IMR-90 (cell line): ENCODE data around the gene MGLL. TPM values are rescaled to one million over a fixed set of nuclear protein-coding genes. Genes with fewer than 3 reads are reported as not detected.
A peak's percentile ranks its signal among the peaks of the same experiment; 100 is the strongest.

Source experiments
- ATAC-seq: fragments of 200-7000 bp; cut with Tn5 transposase; 2 replicates; pipeline ENCODE4 v1.9.1; 2020; ENCODE audit warnings: low read depth, mild to moderate bottlenecking, moderate library complexity
- BruUV-seq: library from RNA; stranded (reverse); fragments of 400-500 nt; replicated peaks from 2 replicates; lab custom pipeline; 2021; lab: Mats Ljungman, UMichigan
- CTCF ChIA-PET: fragments of 300-600 bp; formaldehyde crosslinking; extraction: SDS; loops from one replicate; lab custom pipeline; 2021; ENCODE audit warnings: antibody characterized with exemption; lab: Yijun Ruan, JAX
- POLR2A ChIA-PET: fragments of 300-600 bp; sonication (Branson Sonifier 250); formaldehyde crosslinking; loops from one replicate; lab custom pipeline; 2022; ENCODE audit warnings: antibody characterized with exemption; ENCODE audit not compliant: unreplicated experiment; lab: Charles Lee
- DNase-seq: peaks from one replicate; pipeline ENCODE4 v3.0.0; 2013
- H2AFZ ChIP-seq: replicated peaks from 2 replicates; pipeline ENCODE3; 2013; ENCODE audit warnings: low read length, mild to moderate bottlenecking; ENCODE audit not compliant: poor library complexity
- H2AK5ac ChIP-seq: 2 replicates; pipeline ENCODE4 v1.6.1; 2013; ENCODE audit warnings: low read depth, low read length, inconsistent platforms
- H2AK9ac ChIP-seq: replicated peaks from 2 replicates; pipeline ENCODE3; 2013; ENCODE audit warnings: mild to moderate bottlenecking, low read depth, low read length, moderate library complexity; ENCODE audit not compliant: poor library complexity
- H2BK120ac ChIP-seq: 2 replicates; pipeline ENCODE4 v1.6.1; 2013; ENCODE audit warnings: low read depth, low read length, inconsistent platforms
- H2BK15ac ChIP-seq: 3 replicates; pipeline ENCODE4 v1.6.1; 2013; ENCODE audit warnings: low read depth, low read length, inconsistent platforms
- H2BK20ac ChIP-seq: 2 replicates; pipeline ENCODE4 v1.6.1; 2013; ENCODE audit warnings: low read depth, mild to moderate bottlenecking, inconsistent platforms, low read length, moderate library complexity
- H2BK5ac ChIP-seq: 2 replicates; pipeline ENCODE4 v1.6.1; 2013; ENCODE audit warnings: mild to moderate bottlenecking, low read depth, low read length, inconsistent platforms; ENCODE audit not compliant: poor library complexity, severe bottlenecking
- H3K14ac ChIP-seq: replicated peaks from 2 replicates; pipeline ENCODE4 v1.6.1; 2013; ENCODE audit warnings: low read depth, low read length, inconsistent platforms
- H3K18ac ChIP-seq: 2 replicates; pipeline ENCODE4 v1.6.1; 2013; ENCODE audit warnings: low read depth, low read length, control low read depth
- H3K23ac ChIP-seq: 2 replicates; pipeline ENCODE4 v1.6.1; 2013; ENCODE audit warnings: low read depth, low read length, inconsistent platforms
- H3K27ac ChIP-seq: 2 replicates; pipeline ENCODE4 v1.5.1; 2013; ENCODE audit warnings: mild to moderate bottlenecking, control low read depth, low read length; ENCODE audit not compliant: insufficient read depth
- H3K27me3 ChIP-seq: 2 replicates; pipeline ENCODE4 v1.6.1; 2013; ENCODE audit warnings: low read length; ENCODE audit not compliant: control insufficient read depth, insufficient read depth
- H3K36me3 ChIP-seq: 2 replicates; pipeline ENCODE4 v1.6.1; 2013; ENCODE audit warnings: low read length, mixed read lengths; ENCODE audit not compliant: control insufficient read depth, insufficient read depth
- H3K4ac ChIP-seq: 2 replicates; pipeline ENCODE4 v1.6.1; 2013; ENCODE audit warnings: low read depth, low read length, inconsistent platforms
- H3K4me1 ChIP-seq: 2 replicates; pipeline ENCODE4 v1.6.1; 2013; ENCODE audit warnings: low read length, mixed read lengths; ENCODE audit not compliant: control insufficient read depth, insufficient read depth
- H3K4me2 ChIP-seq: 2 replicates; pipeline ENCODE4 v1.6.1; 2013; ENCODE audit warnings: low read depth, mild to moderate bottlenecking, control low read depth, low read length, moderate library complexity
- H3K4me3 ChIP-seq: 2 replicates; pipeline ENCODE4 v1.5.1; 2013; ENCODE audit warnings: low read depth, mild to moderate bottlenecking, control low read depth, low read length, moderate library complexity; ENCODE audit not compliant: insufficient read depth
- H3K56ac ChIP-seq: 2 replicates; pipeline ENCODE4 v1.6.1; 2013; ENCODE audit warnings: low read length, inconsistent platforms; ENCODE audit not compliant: insufficient read depth; ENCODE audit errors: extremely low read depth
- H3K79me1 ChIP-seq, 2 experiments: 2 replicates each; pipeline ENCODE4 v1.6.1; 2013; ENCODE audit warnings: low read length in 2 of 2, inconsistent platforms in 1 of 2, low read depth in 1 of 2
- H3K9ac ChIP-seq: 2 replicates; pipeline ENCODE4 v1.6.1; 2013; ENCODE audit warnings: low read depth, low read length, control low read depth
- H3K9me1 ChIP-seq: 2 replicates; pipeline ENCODE4 v1.6.1; 2013; ENCODE audit warnings: low read length, inconsistent platforms; ENCODE audit not compliant: insufficient read depth
- H3K9me3 ChIP-seq: 2 replicates; pipeline ENCODE4 v1.6.1; 2013; ENCODE audit warnings: low read length; ENCODE audit not compliant: control insufficient read depth, insufficient read depth
- H4K20me1 ChIP-seq: 2 replicates; pipeline ENCODE4 v1.6.1; 2013; ENCODE audit warnings: low read length, inconsistent platforms; ENCODE audit not compliant: insufficient read depth
- H4K5ac ChIP-seq: 2 replicates; pipeline ENCODE4 v1.6.1; 2013; ENCODE audit warnings: mild to moderate bottlenecking, low read depth, low read length, control low read depth
- H4K8ac ChIP-seq, 2 experiments: 2 replicates each; pipeline ENCODE4 v1.6.1; 2013; ENCODE audit warnings: low read depth in 2 of 2, low read length in 2 of 2, control low read depth in 1 of 2, inconsistent platforms in 1 of 2
- H4K91ac ChIP-seq: 2 replicates; pipeline ENCODE4 v1.6.1; 2013; ENCODE audit warnings: low read depth, low read length, inconsistent platforms; ENCODE audit not compliant: insufficient read depth
- BHLHE40 ChIP-seq: fragments of 150-350 bp; IDR thresholded peaks from 2 replicates; pipeline ENCODE4 v1.6.1; 2016; ENCODE audit warnings: mild to moderate bottlenecking, low read depth, low read length
- ELK1 ChIP-seq: fragments of 150-350 bp; IDR thresholded peaks from 2 replicates; pipeline ENCODE4 v1.6.1; 2016; ENCODE audit warnings: low read depth, mild to moderate bottlenecking, low read length, moderate library complexity, borderline replicate concordance
- FOS ChIP-seq: fragments of 150-350 bp; IDR thresholded peaks from 2 replicates; pipeline ENCODE4 v1.6.1; 2016; ENCODE audit warnings: low read depth, low read length
- MAFK ChIP-seq: IDR thresholded peaks from 2 replicates; pipeline ENCODE4 v1.6.1; 2012; ENCODE audit warnings: low read depth, low read length, improper control_type of control experiment
- NFE2L2 ChIP-seq: fragments of 150-350 bp; IDR thresholded peaks from 2 replicates; pipeline ENCODE4 v1.6.1; 2016; ENCODE audit warnings: low read depth, mild to moderate bottlenecking, low read length
- RAD21 ChIP-seq: IDR thresholded peaks from 2 replicates; pipeline ENCODE4 v1.6.1; 2012; ENCODE audit warnings: low read length, improper control_type of control experiment
- RCOR1 ChIP-seq: IDR thresholded peaks from 2 replicates; pipeline ENCODE4 v1.6.1; 2012; ENCODE audit warnings: mild to moderate bottlenecking, low read length, improper control_type of control experiment; ENCODE audit not compliant: insufficient replicate concordance
- RFX5 ChIP-seq: IDR thresholded peaks from 2 replicates; pipeline ENCODE4 v1.8.0; 2012; ENCODE audit warnings: low read depth, mild to moderate bottlenecking, low read length, moderate library complexity
- SMC3 ChIP-seq: fragments of 150-350 bp; IDR thresholded peaks from 2 replicates; pipeline ENCODE4 v1.6.1; 2016; ENCODE audit warnings: low read depth, mild to moderate bottlenecking, antibody characterized with exemption, low read length, moderate library complexity
- USF2 ChIP-seq: fragments of 150-350 bp; IDR thresholded peaks from 2 replicates; pipeline ENCODE4 v1.6.1; 2017; ENCODE audit warnings: mild to moderate bottlenecking, antibody characterized with exemption, low read length, low read depth
- WGBS, 2 experiments: methylation state at CpG; one replicate each; pipeline versions ENCODE4 v1.1.5 to v1.1.7; 2013; ENCODE audit warnings: missing lambda C conversion rate in 2 of 2; ENCODE audit not compliant: insufficient read length in 1 of 2; ENCODE audit errors: extremely low coverage in 2 of 2; 5-methylcytosine and 5-hydroxymethylcytosine counted together
- dilution Hi-C: fragments of 300-500 bp; cut with HindIII; formaldehyde crosslinking; loops from one replicate; pipeline ENCODE4 v1.14.3; 2018; ENCODE audit warnings: low sequenced_read_pairs; ENCODE audit not compliant: unreplicated experiment
- in situ Hi-C: fragments of 300-500 bp; cut with MboI; formaldehyde crosslinking; loops from 3 replicates; pipeline ENCODE4 v1.14.3; 2019; ENCODE audit warnings: low sequenced_read_pairs, inconsistent platforms, mixed read lengths
- intact Hi-C: fragments of 100-400 bp; cut with micrococcal nuclease; formaldehyde crosslinking; loops from 2 replicates; pipeline ENCODE4 v1.10.0; 2022
- polyA plus RNA-seq, 3 experiments: library from polyadenylated mRNA; depleted of rRNA; stranded (reverse); fragments of >200 nt; gene quantifications; 2 replicates each; pipeline ENCODE4 v1.2.3, GENCODE V29; 2012; ENCODE audit warnings: low replicate concordance in 1 of 3
- total RNA-seq: library from RNA; depleted of rRNA; stranded (reverse); fragments of >200 nt; gene quantifications from 2 replicates; pipeline ENCODE4 v1.2.3, GENCODE V29; 2012
- TF ChIP-seq, protein P1 (sequence below): conservative IDR thresholded peaks from 2 replicates; pipeline ENCODE4 v1.5.1; 2012; ENCODE audit warnings: mild to moderate bottlenecking, low read depth, low read length, improper control_type of control experiment

MGLL gene
- total and polyA plus RNA-seq, 2 of the 4 experiments (the other 2 are of a cell fraction), result 23.7 to 60.6 TPM

GRCh38 chr3:127755305-127755681, 67.0 kb downstream of the MGLL start:
- no peak for ATAC-seq
- intact Hi-C loops (no loop called here), dilution Hi-C loops (no loop called here), in situ Hi-C loops (no loop called here)
- Histone ChIP-seq H3K9ac (no peak overlapping the region), H3K4me2 (no peak overlapping the region), H2AK5ac (peak overlapping the region; percentile 13; the same call in 1 of the 2 replicates), H3K18ac (no peak overlapping the region), H2BK15ac (no peak overlapping the region), H4K91ac (no peak overlapping the region), H3K4me1 (peaks cover 9% of the 10 kb centered on the region), H4K5ac (no peak overlapping the region), H3K9me1 (peaks cover 24% of the 10 kb centered on the region), H2BK5ac (no peak overlapping the region), H3K4me3 (no peak overlapping the region), H2AFZ (no peak overlapping the region), H4K8ac (no peak overlapping the region), H2BK20ac (no peak overlapping the region), H3K79me1 (peaks cover 30 to 88% of the 10 kb centered on the region in 2 experiments), H3K36me3 (peaks cover 7% of the 10 kb centered on the region), H3K9me3 (no peaks in the 10 kb centered on the region), H3K56ac (no peak overlapping the region), H2BK120ac (no peak overlapping the region), H2AK9ac (no peak overlapping the region), H3K27me3 (no peaks in the 10 kb centered on the region), H3K23ac (no peak overlapping the region), H4K20me1 (peaks cover 6% of the 10 kb centered on the region; the same call in 1 of the 2 replicates), H3K27ac (no peak overlapping the region), H3K14ac (no peak overlapping the region), H3K4ac (no peak overlapping the region)
- ChIA-PET POLR2A (no interaction called here), CTCF (no interaction called here)
- DNase-seq, result no peak
- 96% methylated on average over 8 of the region's 12 CpGs; no CpG with 5 or more reads in 1 of the 2 experiments for WGBS, 2 experiments
- TF ChIP-seq ELK1, result no peak
- no peak for TF ChIP-seq SMC3
- no peak for TF ChIP-seq RFX5
- TF ChIP-seq FOS, result no peak
- TF ChIP-seq NFE2L2, result no peak
- TF ChIP-seq BHLHE40, result no peak
- TF ChIP-seq USF2, result no peak
- TF ChIP-seq, protein P1, sequence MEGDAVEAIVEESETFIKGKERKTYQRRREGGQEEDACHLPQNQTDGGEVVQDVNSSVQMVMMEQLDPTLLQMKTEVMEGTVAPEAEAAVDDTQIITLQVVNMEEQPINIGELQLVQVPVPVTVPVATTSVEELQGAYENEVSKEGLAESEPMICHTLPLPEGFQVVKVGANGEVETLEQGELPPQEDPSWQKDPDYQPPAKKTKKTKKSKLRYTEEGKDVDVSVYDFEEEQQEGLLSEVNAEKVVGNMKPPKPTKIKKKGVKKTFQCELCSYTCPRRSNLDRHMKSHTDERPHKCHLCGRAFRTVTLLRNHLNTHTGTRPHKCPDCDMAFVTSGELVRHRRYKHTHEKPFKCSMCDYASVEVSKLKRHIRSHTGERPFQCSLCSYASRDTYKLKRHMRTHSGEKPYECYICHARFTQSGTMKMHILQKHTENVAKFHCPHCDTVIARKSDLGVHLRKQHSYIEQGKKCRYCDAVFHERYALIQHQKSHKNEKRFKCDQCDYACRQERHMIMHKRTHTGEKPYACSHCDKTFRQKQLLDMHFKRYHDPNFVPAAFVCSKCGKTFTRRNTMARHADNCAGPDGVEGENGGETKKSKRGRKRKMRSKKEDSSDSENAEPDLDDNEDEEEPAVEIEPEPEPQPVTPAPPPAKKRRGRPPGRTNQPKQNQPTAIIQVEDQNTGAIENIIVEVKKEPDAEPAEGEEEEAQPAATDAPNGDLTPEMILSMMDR, result no peak
- TF ChIP-seq MAFK, result no peak
- no peak for TF ChIP-seq RCOR1
- no peak for TF ChIP-seq RAD21
- no TSS peak for BruUV-seq
